Measurements from ENCODE around the gene RNF167. TPM values are rescaled to one million over a fixed set of nuclear protein-coding genes. Genes with fewer than 3 reads are reported as not detected.

Gene RNF167
- total RNA-seq, 1 experiment from 2014 or later = 30.6 TPM

- no peak for DNase-seq (ENCODE audit: low read depth, low spot score)
- in situ Hi-C loops (cut with HindIII; ENCODE audit: low pct_unique_long_range_greater_than_20kb, low sequenced_read_pairs) = no loop called here
These were observed 6.9 kb downstream of the RNF167 start for GRCh38 chr17:4947010-4947410.

GRCh38 chr17:4947411-4948165 lies 7.5 kb downstream of the RNF167 start:
- in situ Hi-C loops (cut with HindIII; ENCODE audit: low pct_unique_long_range_greater_than_20kb, low sequenced_read_pairs) = no loop called here
- peak; percentile 62 for DNase-seq (ENCODE audit: low read depth, low spot score)

DNA sequence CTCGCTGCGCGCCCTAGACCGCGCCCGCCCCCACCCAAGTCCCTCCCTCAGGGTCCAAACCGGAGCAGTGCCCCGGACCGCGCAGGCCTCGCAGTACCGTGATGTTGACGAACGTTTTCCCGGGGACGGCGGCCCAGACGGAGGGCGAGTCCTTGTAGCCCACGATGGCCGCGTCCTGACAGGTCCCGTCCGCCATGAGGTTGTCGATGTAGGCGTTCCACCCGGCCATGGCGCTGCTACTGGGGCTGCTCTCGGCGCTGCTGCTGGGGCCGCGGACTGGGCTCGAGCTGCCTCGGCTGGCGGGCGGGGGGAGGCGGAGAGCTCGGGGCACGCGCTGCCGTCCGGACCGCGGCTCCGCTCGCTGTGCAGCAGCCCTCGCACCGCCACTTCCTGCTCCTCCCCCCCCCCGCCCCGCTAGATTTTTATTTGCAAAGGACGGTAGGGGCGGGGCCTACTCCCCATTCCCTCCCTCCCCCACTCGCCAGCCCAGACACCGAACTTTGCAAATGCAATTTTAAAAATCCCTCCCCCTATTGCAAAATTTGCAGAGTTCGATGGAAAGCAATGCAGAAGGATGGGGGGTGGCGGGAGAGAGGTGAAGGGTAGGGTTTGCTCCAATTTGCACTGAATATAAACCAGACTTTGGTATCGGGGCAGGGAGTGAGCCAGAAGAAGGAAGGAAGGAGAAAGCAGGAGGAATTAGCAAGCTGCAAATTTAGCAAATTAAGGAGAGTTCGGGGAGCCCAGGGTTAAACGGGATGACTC lies 8.3 kb downstream of the RNF167 start, which contains the start of gene PFN1:
Gene PFN1 (minus strand): TSS at position 365 of the 765 bp plus-strand sequence. CDS start 136 bp downstream, at position 229.
- DNase-seq (ENCODE audit: low read depth, low spot score) = peak; percentile 87
- in situ Hi-C loops (cut with HindIII; ENCODE audit: low pct_unique_long_range_greater_than_20kb, low sequenced_read_pairs) = no loop called here

- in situ Hi-C loops (cut with HindIII; ENCODE audit: low pct_unique_long_range_greater_than_20kb, low sequenced_read_pairs) = no loop called here
- peak; percentile 90 for DNase-seq (ENCODE audit: low read depth, low spot score)
These were observed 8.9 kb downstream of the RNF167 start for GRCh38 chr17:4948931-4949320.

DNA sequence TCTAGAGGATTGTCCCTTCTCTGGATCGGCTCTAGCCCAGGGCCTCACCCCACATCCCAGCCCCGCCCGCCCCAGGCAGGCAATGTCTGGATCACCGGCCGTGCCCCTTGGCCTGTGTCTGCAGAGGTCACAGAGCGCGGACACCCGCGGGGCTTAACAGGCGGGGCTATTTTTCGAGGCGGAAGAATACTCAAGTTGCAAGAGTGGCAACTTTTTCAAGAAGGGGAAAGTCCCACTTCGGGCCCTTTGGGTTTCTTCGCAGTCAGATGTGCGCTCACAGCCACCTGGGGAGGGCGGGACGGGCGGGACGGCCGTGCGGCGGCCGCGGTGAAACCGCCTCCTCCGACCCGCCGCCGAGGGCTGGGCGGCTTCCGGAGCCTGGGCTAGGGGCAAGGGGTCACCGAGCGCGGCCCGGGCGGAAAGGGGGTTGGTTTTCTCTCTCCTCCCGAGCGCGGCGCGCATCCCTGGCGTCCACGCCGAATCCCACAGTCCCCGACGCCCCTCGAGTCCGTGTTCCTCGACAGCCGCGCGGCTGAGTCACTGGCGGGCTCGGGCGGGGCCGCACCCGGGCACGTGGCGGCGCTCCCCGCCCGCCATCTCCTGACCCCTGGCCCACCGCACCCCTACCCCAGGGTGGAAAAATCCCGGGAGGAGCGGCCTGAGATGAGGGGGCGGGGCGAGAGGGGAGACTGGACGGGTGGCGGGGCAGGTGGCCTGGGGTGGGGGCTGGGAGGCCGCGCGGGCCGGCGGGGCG lies 9.4 kb downstream of the RNF167 start:
- DNase-seq (ENCODE audit: low read depth, low spot score) = peak; percentile 53
- in situ Hi-C loops (cut with HindIII; ENCODE audit: low pct_unique_long_range_greater_than_20kb, low sequenced_read_pairs) = no loop called here

DNA sequence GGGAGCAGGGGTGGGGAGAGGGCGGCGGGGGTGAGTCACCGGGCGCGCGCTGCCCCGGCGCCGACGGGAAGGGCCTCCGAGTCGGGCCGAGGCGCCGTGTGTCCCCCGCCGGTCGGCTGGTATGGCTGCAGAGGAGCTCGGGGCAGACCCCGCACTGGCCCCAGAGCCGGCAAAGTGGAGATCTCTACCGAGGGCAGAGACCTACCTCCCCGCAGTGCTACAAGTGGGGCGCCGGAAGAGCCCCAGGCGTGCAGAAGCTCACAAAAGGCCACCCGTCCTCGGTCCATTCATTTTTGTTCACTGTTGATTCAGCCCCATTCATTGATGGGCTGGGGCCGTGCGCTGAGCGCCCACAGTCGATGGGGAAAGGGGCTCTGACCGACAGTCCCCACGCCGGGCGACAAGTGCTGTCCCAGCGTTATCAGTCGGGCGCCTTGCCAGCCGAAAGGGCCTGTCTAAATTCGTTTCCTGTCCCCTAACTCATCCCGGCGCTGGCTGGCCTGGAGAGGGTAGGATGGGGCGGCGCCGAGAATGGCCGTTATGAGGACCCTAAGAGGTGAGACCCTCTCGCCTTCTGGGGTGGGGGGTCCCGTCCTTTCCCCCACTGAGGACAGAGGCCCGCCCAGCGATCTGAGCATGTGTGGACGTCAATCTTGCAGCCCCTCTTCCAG lies 10.1 kb downstream of the RNF167 start:
- DNase-seq (ENCODE audit: low read depth, low spot score) = no peak
- in situ Hi-C loops (cut with HindIII; ENCODE audit: low pct_unique_long_range_greater_than_20kb, low sequenced_read_pairs) = no loop called here

DNA sequence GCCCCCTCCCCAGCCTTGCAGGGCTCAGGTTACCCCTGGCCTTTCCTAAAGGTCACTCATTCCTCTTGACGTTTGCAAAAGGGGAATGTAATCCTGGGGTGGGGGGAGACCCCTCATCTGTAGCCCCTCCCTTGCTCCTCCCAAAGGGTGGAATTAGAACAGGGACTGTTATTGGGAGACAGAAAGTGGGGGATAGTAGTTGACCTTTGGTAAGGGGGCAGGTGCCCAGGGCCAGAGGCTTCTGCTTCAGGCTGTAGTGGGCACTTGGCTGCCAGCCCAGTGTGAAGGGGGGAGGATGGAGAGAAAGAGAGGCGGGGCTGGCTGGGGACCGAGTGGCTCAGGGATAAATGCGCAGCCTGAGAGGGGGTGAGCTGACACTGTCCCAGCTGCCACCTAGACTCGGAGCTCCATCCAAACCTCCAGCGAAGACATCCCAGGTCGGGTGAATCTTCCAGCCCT lies 10.7 kb downstream of the RNF167 start, which contains the start of gene ENO3:
Gene ENO3 (plus strand): TSS at position 374 of the 459 bp plus-strand sequence. CDS start 711 bp downstream, outside the sequence.
- DNase-seq (ENCODE audit: low read depth, low spot score) = no peak
- in situ Hi-C loops (cut with HindIII; ENCODE audit: low pct_unique_long_range_greater_than_20kb, low sequenced_read_pairs) = no loop called here

- in situ Hi-C loops (cut with HindIII; ENCODE audit: low pct_unique_long_range_greater_than_20kb, low sequenced_read_pairs) = no loop called here
- DNase-seq (ENCODE audit: low read depth, low spot score) = no peak
These were observed 11.4 kb downstream of the RNF167 start for GRCh38 chr17:4951486-4951885.

DNA sequence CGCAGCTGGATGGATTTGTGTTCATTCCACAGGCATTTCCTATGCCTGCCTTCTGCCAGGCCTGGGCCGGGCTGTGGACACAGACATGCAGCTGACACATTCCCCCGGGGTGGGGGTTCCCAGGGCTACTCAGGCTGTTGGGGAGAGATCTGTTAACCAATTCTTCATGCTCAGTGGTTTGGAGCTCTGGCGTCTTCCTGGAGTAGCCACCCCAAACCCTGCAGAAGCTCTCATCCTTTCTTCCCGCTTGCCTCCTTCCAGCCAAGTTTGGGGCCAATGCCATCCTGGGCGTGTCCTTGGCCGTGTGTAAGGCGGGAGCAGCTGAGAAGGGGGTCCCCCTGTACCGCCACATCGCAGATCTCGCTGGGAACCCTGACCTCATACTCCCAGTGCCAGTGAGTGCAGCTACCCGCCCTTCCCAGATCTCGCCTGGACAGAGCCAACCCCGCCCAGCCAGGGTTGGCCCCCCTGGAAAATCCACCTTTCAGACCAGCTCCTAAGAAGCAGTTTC lies 13.4 kb downstream of the RNF167 start:
- in situ Hi-C loops (cut with HindIII; ENCODE audit: low pct_unique_long_range_greater_than_20kb, low sequenced_read_pairs) = no loop called here

GRCh38 chr17:4955091-4955490 lies 15.0 kb downstream of the RNF167 start:
- in situ Hi-C loops (cut with HindIII; ENCODE audit: low pct_unique_long_range_greater_than_20kb, low sequenced_read_pairs) = no loop called here
- DNase-seq (ENCODE audit: low read depth, low spot score) = no peak

More for the DNA sequence above, 13.4 kb downstream of the RNF167 start:
- no peak for DNase-seq (ENCODE audit: low read depth, low spot score)

DNA sequence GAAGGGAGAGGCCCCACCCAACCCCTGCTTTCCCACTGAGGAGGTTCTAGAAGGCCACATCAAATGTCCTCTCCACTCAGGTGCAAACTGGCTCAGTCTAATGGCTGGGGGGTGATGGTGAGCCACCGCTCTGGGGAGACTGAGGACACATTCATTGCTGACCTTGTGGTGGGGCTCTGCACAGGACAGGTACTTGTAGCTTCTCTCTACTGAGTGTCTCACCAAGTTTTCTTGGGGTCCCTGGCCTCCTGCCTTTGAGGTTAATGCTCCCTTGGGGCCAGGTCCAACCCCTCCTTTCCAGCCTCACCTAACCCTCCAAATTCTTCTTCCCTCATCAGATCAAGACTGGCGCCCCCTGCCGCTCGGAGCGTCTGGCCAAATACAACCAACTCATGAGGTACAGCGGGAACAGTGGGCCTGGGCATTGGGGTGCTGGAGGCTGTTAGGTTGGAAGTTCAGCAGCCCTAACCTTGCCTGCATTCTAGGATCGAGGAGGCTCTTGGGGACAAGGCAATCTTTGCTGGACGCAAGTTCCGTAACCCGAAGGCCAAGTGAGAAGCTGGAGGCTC lies 16.5 kb downstream of the RNF167 start:
- peak; percentile 67 for DNase-seq (ENCODE audit: low read depth, low spot score)
- in situ Hi-C loops (cut with HindIII; ENCODE audit: low pct_unique_long_range_greater_than_20kb, low sequenced_read_pairs) = no loop called here

DNA sequence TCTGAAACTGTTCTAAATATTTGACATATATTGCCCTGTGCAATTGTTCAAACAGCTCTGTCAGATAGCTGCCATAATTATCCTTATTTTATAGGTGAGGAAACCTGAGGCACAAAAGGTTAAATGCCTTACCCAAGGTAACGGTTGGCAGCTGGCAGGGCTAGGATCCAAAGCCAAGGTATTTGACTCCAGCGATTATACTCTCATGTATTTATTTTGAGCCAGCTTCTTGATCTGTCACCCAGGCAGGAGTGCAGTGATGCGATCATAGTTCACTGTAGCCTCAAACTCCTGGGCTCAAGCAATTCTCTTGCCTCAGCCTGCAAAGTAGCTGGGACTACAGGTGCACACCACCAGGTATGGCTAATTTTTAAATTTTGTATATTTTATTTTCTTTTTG lies 18.0 kb downstream of the RNF167 start:
- no peak for DNase-seq (ENCODE audit: low read depth, low spot score)
- in situ Hi-C loops (cut with HindIII; ENCODE audit: low pct_unique_long_range_greater_than_20kb, low sequenced_read_pairs) = no loop called here

DNA sequence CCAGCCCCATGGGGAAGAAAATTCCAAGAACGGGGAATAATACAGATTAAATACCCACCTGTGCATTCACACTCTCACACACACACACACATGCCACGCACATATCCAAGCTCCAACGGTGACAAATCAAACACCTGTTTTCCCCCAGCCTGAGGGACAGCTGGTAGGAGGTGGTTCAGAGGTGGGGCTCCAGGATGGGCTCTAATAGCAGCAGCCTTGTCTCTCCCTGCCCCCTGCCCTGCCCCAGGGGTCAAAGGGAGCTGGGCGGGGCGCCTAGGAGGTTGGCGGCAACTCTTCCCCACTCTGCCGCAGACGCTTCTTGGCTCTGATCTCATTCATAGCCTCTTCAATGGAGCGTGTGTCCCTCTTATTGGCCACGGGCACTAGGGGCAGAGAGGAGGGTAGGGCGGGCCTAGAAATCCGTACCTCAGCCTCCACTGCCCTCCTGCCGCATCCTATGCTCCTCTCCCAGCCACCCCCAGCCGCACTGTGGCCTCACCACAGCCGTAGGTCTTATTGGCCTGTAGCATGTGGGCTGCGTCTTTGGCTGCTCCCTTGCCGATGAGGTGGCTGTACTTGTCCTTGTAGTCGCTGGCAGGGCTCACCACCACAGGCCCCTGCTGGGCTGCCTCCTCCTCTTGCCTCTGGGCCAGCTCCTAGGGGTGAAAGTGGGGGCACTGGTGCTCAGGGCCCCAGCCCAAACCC lies 19.3 kb downstream of the RNF167 start:
- in situ Hi-C loops (cut with HindIII; ENCODE audit: low pct_unique_long_range_greater_than_20kb, low sequenced_read_pairs) = no loop called here
- DNase-seq (ENCODE audit: low read depth, low spot score) = no peak

DNA sequence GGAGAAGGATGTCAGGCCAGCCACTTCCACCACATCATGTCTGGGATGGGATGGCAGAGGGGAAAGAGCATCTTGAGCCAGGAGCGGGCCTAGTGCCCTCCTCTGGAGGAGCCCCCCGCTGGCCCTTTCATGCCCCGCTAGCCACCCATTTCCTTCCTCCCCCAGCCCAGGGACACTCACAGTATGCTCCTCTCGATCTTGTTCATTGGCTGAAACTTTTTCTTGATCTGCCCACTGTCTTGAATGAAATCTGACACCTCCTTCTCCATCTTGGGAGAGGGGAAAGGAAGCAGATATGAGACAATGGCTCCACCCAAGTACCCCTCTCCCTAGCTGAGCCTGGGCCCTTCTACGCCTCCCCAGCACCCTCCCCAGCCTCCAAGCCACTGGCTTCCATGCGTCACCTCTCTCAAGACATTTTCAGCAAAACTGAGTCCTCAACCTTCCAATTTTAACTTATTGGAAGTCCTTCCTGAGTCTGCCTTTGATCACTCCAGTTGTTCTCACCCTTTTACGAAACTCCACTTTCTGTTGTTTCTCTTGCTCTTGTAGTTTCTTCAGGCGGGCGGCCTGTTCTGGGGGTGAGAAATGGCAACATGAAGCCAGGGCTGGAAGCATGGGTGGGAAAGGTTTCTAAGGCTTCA lies 20.3 kb downstream of the RNF167 start:
- DNase-seq (ENCODE audit: low read depth, low spot score) = no peak
- in situ Hi-C loops (cut with HindIII; ENCODE audit: low pct_unique_long_range_greater_than_20kb, low sequenced_read_pairs) = no loop called here

GRCh38 chr17:4965311-4965986 lies 25.4 kb downstream of the RNF167 start:
- no peak for DNase-seq (ENCODE audit: low read depth, low spot score)
- in situ Hi-C loops (cut with HindIII; ENCODE audit: low pct_unique_long_range_greater_than_20kb, low sequenced_read_pairs) = no loop called here
